K562 (cell line): ENCODE measurements around the gene DIO3. TPM values are rescaled to one million over a fixed set of nuclear protein-coding genes. Genes with fewer than 3 reads are reported as not detected.

ENCODE experiments used
- ATAC-seq: fragments of 200-7000 bp; cut with Tn5 transposase; 3 replicates; pipeline ENCODE4 v1.9.1; 2020; ENCODE audit warnings: moderate library complexity
- BruUV-seq: library from RNA; stranded (reverse); fragments of 400-500 nt; replicated peaks from 2 replicates; lab custom pipeline; 2021; lab: Mats Ljungman, UMichigan
- CTCF ChIA-PET: fragments of 300-600 bp; formaldehyde crosslinking; extraction: SDS; loops from one replicate; lab custom pipeline; 2021; ENCODE audit warnings: low intra/inter-chr PET ratio; lab: Yijun Ruan, JAX
- POLR2A ChIA-PET: fragments of 300-600, 350-650 bp; sonication (Branson Sonifier 250); formaldehyde crosslinking; extraction: SDS; loops from one replicate; lab custom pipeline; 2021; ENCODE audit warnings: antibody characterized with exemption, inconsistent platforms; lab: Yijun Ruan, JAX
- DNase-seq, 4 experiments: peaks; one replicate each; pipeline versions ENCODE4 v3.0.0 to v3.0.0-alpha.2; 2011 to 2018; ENCODE audit warnings: low spot score in 3 of 4, mixed read lengths in 3 of 4; ENCODE audit errors: extremely low read depth in 1 of 4
- FAIRE-seq: peaks from 2 replicates; lab custom pipeline; 2011; peaks lifted over from hg19 to GRCh38; lab: Jason Lieb, UNC
- H2AFZ ChIP-seq: 2 replicates; pipeline ENCODE4 v1.6.0; 2011; ENCODE audit warnings: low read depth, low read length, control low read depth, inconsistent platforms
- H3K27ac ChIP-seq: fragments of 200-600 bp; 3 replicates; pipeline ENCODE4 v1.8.0; 2011; ENCODE audit warnings: low read depth, mild to moderate bottlenecking, control low read depth, inconsistent platforms, low read length, moderate library complexity, mixed read lengths; ENCODE audit errors: extremely low read depth
- H3K27me3 ChIP-seq, 2 experiments: fragments of 300-600 bp in 1 of 2; 2 replicates in 1 of 2; 3 replicates in 1 of 2; pipeline versions ENCODE4 v1.6.0 to v1.8.0; 2011; ENCODE audit warnings: inconsistent platforms in 2 of 2, low read length in 2 of 2, mild to moderate bottlenecking in 1 of 2, mixed read lengths in 1 of 2, moderate library complexity in 1 of 2; ENCODE audit not compliant: control insufficient read depth in 2 of 2, insufficient read depth in 2 of 2
- H3K36me3 ChIP-seq: fragments of 300-600 bp; 3 replicates; pipeline ENCODE4 v1.8.0; 2011; ENCODE audit warnings: mild to moderate bottlenecking, low read length, inconsistent platforms; ENCODE audit not compliant: control insufficient read depth, insufficient read depth
- H3K4me1 ChIP-seq, 2 experiments: fragments of 200-600 bp in 1 of 2; replicated peaks in 1 of 2; 2 replicates in 1 of 2; 3 replicates in 1 of 2; pipeline versions ENCODE4 v1.5.1 to v1.8.0; 2011; ENCODE audit warnings: inconsistent platforms in 2 of 2, low read length in 2 of 2, mild to moderate bottlenecking in 1 of 2, mixed read lengths in 1 of 2, moderate library complexity in 1 of 2; ENCODE audit not compliant: control insufficient read depth in 2 of 2, insufficient read depth in 2 of 2
- H3K4me2 ChIP-seq: 2 replicates; pipeline ENCODE4 v1.6.1; 2011; ENCODE audit warnings: low read length, control low read depth, inconsistent platforms, mixed read lengths; ENCODE audit not compliant: insufficient read depth
- H3K4me3 ChIP-seq: fragments of 200-600 bp; sonication (generic), shearing (Covaris generic); 2 replicates; pipeline ENCODE4 v1.5.1; 2016; ENCODE audit warnings: control low read depth, inconsistent platforms
- H3K79me2 ChIP-seq: fragments of 200-600 bp; 3 replicates; pipeline ENCODE4 v1.8.0; 2011; ENCODE audit warnings: low read length, inconsistent platforms; ENCODE audit not compliant: control insufficient read depth, insufficient read depth
- H3K9ac ChIP-seq, 2 experiments: 2 replicates each; pipeline versions ENCODE4 v1.6.0 to v1.6.1; 2011; ENCODE audit warnings: low read depth in 2 of 2, low read length in 2 of 2, control low read depth in 1 of 2, inconsistent platforms in 1 of 2, mild to moderate bottlenecking in 1 of 2, mixed read lengths in 1 of 2; ENCODE audit not compliant: insufficient read depth in 1 of 2
- H3K9me1 ChIP-seq: one replicate; pipeline ENCODE4 v1.6.0; 2011; ENCODE audit warnings: inconsistent platforms, mild to moderate bottlenecking, low read length, moderate library complexity; ENCODE audit not compliant: control insufficient read depth, insufficient read depth
- H3K9me3 ChIP-seq: replicated peaks from 2 replicates; pipeline ENCODE4 v1.5.1; 2011; ENCODE audit warnings: low read depth, low read length, inconsistent platforms; ENCODE audit not compliant: control insufficient read depth, insufficient read depth
- H4K20me1 ChIP-seq: replicated peaks from 2 replicates; pipeline ENCODE4 v1.6.1; 2011; ENCODE audit warnings: low read length, inconsistent platforms, mixed read lengths; ENCODE audit not compliant: control insufficient read depth, insufficient read depth
- CEBPB ChIP-seq: fragments of 450-650 bp; IDR thresholded peaks from 2 replicates; pipeline ENCODE4 v1.6.1; 2016; ENCODE audit warnings: missing genetic modification characterization, missing compliant biosample characterization
- FIP1L1 ChIP-seq: fragments of 200-400 bp; formaldehyde crosslinking; IDR thresholded peaks from 2 replicates; pipeline ENCODE4 v1.6.1; 2018; ENCODE audit warnings: mild to moderate bottlenecking, low read depth, low read length; ENCODE audit not compliant: poor library complexity, severe bottlenecking
- FOXJ3 ChIP-seq: sonication (generic); formaldehyde crosslinking; IDR thresholded peaks from 2 replicates; pipeline ENCODE4 v1.4.0; 2020; ENCODE audit warnings: mild to moderate bottlenecking, missing genetic modification reagents
- GTF2A2 ChIP-seq: IDR thresholded peaks from 2 replicates; pipeline ENCODE4 v1.6.1; 2016; ENCODE audit warnings: mild to moderate bottlenecking, missing genetic modification characterization, missing compliant biosample characterization
- HIVEP1 ChIP-seq: fragments of 250-450 bp; sonication (Bioruptor Pico); IDR thresholded peaks from 2 replicates; pipeline ENCODE4 v1.4.0; 2020; ENCODE audit warnings: mild to moderate bottlenecking
- HMG20A ChIP-seq: fragments of 450-650 bp; formaldehyde crosslinking; conservative IDR thresholded peaks from 2 replicates; pipeline ENCODE4 v1.4.0; 2020; ENCODE audit warnings: mild to moderate bottlenecking, mixed read lengths
- KLF6 ChIP-seq: fragments of 250-450 bp; sonication (Bioruptor Pico); IDR thresholded peaks from 2 replicates; pipeline ENCODE4 v1.4.0; 2020; ENCODE audit warnings: mild to moderate bottlenecking, moderate library complexity, borderline replicate concordance
- MCM7 ChIP-seq, 2 experiments: fragments of 450-650 bp; IDR thresholded peaks; 2 replicates each; pipeline ENCODE4 v1.6.1; 2016 to 2018
- SMARCC2 ChIP-seq: fragments of 450-650 bp; IDR thresholded peaks from 2 replicates; pipeline ENCODE4 v1.6.1; 2017; ENCODE audit warnings: antibody characterized with exemption, moderate library complexity, mild to moderate bottlenecking, low read depth
- TCF7 ChIP-seq: sonication (generic); IDR thresholded peaks from 2 replicates; pipeline ENCODE4 v1.6.1; 2016; ENCODE audit warnings: antibody characterized with exemption, borderline replicate concordance
- XRCC5 ChIP-seq: fragments of 200-400 bp; formaldehyde crosslinking; IDR thresholded peaks from 2 replicates; pipeline ENCODE4 v1.6.1; 2017; ENCODE audit warnings: low read depth, mild to moderate bottlenecking, low read length
- WGBS: fragments of 100-300 bp; shearing (Covaris generic); methylation state at CpG from one replicate; pipeline ENCODE4 v1.1.6; 2016; ENCODE audit warnings: low coverage, mixed read lengths; ENCODE audit not compliant: insufficient coverage; ENCODE audit errors: missing lambda C conversion rate; 5-methylcytosine and 5-hydroxymethylcytosine counted together
- in situ Hi-C: fragments of 300-500 bp; cut with MboI; formaldehyde crosslinking; loops from 4 replicates; pipeline ENCODE4 v1.15.0; 2018; ENCODE audit warnings: inconsistent platforms, mixed read lengths
- intact Hi-C: fragments of 100-400 bp; cut with micrococcal nuclease; formaldehyde crosslinking; loops from 2 replicates; pipeline ENCODE4 v1.14.2; 2022
- polyA plus RNA-seq, 8 experiments: library from polyadenylated mRNA; depleted of rRNA in 4 of 8; stranded (reverse) in 5 of 8; unstranded in 3 of 8; fragments of >200 nt; fragmentation: Nextera tagmentation in 2 of 8; fragmentation: Illumina TruSeq in 1 of 8; extraction: Ambion mirVana in 2 of 8; extraction: Trizol in 1 of 8; gene quantifications; 2 replicates each; pipeline versions ENCODE4 v1.2.1 to v1.2.3, GENCODE V29; 2011 to 2014; ENCODE audit warnings: inconsistent platforms in 1 of 8, missing spikeins in 1 of 8
- total RNA-seq, 7 experiments: library from RNA; depleted of rRNA in 6 of 7; stranded (reverse); fragments of >200 nt in 6 of 7; fragmentation: Illumina TruSeq in 2 of 7; extraction: Trizol in 2 of 7; gene quantifications; 2 replicates each; pipeline versions ENCODE4 v1.2.1 to v1.2.3, GENCODE V29; 2011 to 2021; ENCODE audit warnings: low replicate concordance in 1 of 7

DIO3 gene
- total and polyA plus RNA-seq, 9 of the 15 experiments (the other 6 are each of a cell fraction or from before 2014, with no cell fraction given) = not detected

- Histone ChIP-seq H3K4me3 (no peak overlapping the region), H3K9me3 (no peaks in the 10 kb centered on the region), H4K20me1 (no peaks in the 10 kb centered on the region), H3K4me2 (no peak overlapping the region), H3K36me3 (no peaks in the 10 kb centered on the region), H2AFZ (no peak overlapping the region), H3K9me1 (no peaks in the 10 kb centered on the region), H3K79me2 (no peaks in the 10 kb centered on the region), H3K27ac (no peak overlapping the region), H3K27me3 (peaks cover 0 to 11% of the 10 kb centered on the region in 2 experiments; a peak in 1 of 5 replicates), H3K9ac (no peak overlapping the region), H3K4me1 (peaks cover 0 to 9% of the 10 kb centered on the region in 2 experiments; a peak in 2 of 5 replicates)
- ChIA-PET CTCF (no interaction called here), POLR2A (no interaction called here)
- FAIRE-seq (no peak), ATAC-seq (no peak), DNase-seq (no peak)
- 23% methylated on average over 4 of the region's 6 CpGs for WGBS
- no TSS peak for BruUV-seq
- intact Hi-C loops = no loop called here
- in situ Hi-C loops = no loop called here
- no peak for TF ChIP-seq SMARCC2
These were observed 27.7 kb downstream of the DIO3 start for GRCh38 chr14:101588990-101589389.

- no peak overlapping the region for H3K4me3 ChIP-seq
- no peaks in the 10 kb centered on the region for H3K9me3 ChIP-seq
- FAIRE-seq = no peak
- ATAC-seq = no peak
- H3K4me1 ChIP-seq = peaks cover 0 to 3% of the 10 kb centered on the region in 2 experiments; a peak in 2 of 5 replicates
- no peak for TF ChIP-seq XRCC5
- TF ChIP-seq MCM7 (IDR thresholded peaks at IDR 0.05) = no peak
- TF ChIP-seq GTF2A2 (tag) = no peak
- TF ChIP-seq TCF7 = no peak
- no peak for TF ChIP-seq KLF6
- TF ChIP-seq CEBPB (tag) = no peak
- TF ChIP-seq FIP1L1 = no peak
- TF ChIP-seq FOXJ3 = no peak
- no peak for TF ChIP-seq HMG20A (CRISPR knock-in tag)
- no peak for TF ChIP-seq HIVEP1 (CRISPR knock-in tag)
- no peak for DNase-seq
- intact Hi-C loops (no loop called here), in situ Hi-C loops (no loop called here)
- no peaks in the 10 kb centered on the region for H3K36me3 ChIP-seq
- no peaks in the 10 kb centered on the region for H4K20me1 ChIP-seq
- H3K79me2 ChIP-seq = no peaks in the 10 kb centered on the region
- H2AFZ ChIP-seq = no peak overlapping the region
- BruUV-seq = no TSS peak
- CTCF ChIA-PET = no interaction called here
- no peak overlapping the region for H3K9ac ChIP-seq
- H3K4me2 ChIP-seq = no peak overlapping the region
- 7% methylated on average over 3 of the region's 3 CpGs for WGBS
- POLR2A ChIA-PET = interaction anchor here (0.6 kb wide), 1 partner anchor 494 kb away, joined by 3 read pairs; no protein-coding TSS in a partner anchor
- H3K27ac ChIP-seq = no peak overlapping the region
- no peaks in the 10 kb centered on the region for H3K9me1 ChIP-seq
- peaks cover 0 to 11% of the 10 kb centered on the region in 2 experiments; a peak in 1 of 5 replicates for H3K27me3 ChIP-seq
These were observed 28.3 kb downstream of the DIO3 start for GRCh38 chr14:101589486-101590015.
